ENCODE data around the gene ICAM4.
A peak's percentile ranks its signal among the peaks of the same experiment; 100 is the strongest.

The ICAM4 gene

DNA sequence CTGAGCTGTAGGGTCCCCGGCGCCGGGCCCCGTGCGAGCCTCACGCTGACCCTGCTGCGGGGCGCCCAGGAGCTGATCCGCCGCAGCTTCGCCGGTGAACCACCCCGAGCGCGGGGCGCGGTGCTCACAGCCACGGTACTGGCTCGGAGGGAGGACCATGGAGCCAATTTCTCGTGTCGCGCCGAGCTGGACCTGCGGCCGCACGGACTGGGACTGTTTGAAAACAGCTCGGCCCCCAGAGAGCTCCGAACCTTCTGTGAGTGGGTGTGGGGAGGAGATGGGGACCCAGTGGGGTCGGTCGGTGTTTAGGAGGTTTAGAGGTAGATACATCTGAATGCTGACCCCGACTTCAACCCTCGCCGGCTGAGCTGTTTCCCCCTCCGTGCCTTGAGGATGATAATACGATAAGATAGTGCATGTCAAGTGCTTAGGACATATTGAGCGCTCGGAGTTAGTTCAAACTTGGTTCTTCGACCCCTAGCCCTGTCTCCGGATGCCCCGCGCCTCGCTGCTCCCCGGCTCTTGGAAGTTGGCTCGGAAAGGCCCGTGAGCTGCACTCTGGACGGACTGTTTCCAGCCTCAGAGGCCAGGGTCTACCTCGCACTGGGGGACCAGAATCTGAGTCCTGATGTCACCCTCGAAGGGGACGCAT lies 4.9 kb downstream of the ICAM4 start:
- no peak for DNase-seq

- peak; percentile 64 for DNase-seq
Observed at GRCh38 chr19:10292206-10292788, 5.5 kb downstream of the ICAM4 start.

DNA sequence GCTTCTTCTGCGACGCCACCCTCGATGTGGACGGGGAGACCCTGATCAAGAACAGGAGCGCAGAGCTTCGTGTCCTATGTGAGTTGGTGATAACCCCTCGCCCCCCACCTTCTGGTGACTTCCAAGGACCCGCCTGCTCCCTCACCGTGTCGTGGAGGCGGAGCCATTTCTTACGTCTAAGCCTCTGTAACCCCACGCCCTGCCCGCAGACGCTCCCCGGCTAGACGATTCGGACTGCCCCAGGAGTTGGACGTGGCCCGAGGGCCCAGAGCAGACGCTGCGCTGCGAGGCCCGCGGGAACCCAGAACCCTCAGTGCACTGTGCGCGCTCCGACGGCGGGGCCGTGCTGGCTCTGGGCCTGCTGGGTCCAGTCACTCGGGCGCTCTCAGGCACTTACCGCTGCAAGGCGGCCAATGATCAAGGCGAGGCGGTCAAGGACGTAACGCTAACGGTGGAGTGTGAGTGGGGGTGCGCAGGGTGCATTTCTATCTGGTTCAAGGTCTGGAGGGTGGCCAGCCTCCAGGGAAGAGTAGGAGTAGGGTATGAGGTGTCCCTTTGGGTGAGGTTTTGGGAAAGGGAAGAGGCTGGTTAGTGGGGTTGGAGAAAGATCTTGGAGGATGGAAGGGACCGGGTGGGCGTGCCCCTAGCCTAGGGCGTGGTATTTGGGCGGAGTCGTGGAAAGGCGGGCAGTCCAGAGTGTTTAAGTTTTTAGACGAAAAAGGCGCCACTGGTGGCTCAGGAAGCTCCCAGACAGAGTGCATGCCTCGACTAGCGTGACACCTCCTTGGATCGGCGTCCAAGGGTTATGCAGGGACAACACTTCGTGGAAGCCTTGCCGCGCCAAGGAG lies 6.3 kb downstream of the ICAM4 start:
- DNase-seq = no peak

DNA sequence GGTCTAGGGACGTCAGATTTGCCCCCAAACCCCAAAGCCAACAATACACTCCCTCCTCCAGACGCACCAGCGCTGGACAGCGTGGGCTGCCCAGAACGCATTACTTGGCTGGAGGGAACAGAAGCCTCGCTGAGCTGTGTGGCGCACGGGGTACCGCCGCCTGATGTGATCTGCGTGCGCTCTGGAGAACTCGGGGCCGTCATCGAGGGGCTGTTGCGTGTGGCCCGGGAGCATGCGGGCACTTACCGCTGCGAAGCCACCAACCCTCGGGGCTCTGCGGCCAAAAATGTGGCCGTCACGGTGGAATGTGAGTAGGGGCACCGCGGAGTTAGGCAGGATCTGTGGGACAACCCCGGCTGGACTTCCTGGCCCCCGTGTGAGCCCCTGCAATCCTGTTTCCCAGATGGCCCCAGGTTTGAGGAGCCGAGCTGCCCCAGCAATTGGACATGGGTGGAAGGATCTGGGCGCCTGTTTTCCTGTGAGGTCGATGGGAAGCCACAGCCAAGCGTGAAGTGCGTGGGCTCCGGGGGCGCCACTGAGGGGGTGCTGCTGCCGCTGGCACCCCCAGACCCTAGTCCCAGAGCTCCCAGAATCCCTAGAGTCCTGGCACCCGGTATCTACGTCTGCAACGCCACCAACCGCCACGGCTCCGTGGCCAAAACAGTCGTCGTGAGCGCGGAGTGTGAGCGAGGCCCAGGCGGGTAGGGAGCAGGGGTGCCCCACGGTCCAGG lies 7.0 kb downstream of the ICAM4 start:
- DNase-seq = no peak

DNA sequence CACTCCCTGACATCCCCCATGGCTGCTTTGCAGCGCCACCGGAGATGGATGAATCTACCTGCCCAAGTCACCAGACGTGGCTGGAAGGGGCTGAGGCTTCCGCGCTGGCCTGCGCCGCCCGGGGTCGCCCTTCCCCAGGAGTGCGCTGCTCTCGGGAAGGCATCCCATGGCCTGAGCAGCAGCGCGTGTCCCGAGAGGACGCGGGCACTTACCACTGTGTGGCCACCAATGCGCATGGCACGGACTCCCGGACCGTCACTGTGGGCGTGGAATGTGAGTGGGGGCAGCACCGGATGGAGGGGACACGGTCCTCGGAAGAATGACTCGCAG lies 7.6 kb downstream of the ICAM4 start:
- no peak for DNase-seq

DNA sequence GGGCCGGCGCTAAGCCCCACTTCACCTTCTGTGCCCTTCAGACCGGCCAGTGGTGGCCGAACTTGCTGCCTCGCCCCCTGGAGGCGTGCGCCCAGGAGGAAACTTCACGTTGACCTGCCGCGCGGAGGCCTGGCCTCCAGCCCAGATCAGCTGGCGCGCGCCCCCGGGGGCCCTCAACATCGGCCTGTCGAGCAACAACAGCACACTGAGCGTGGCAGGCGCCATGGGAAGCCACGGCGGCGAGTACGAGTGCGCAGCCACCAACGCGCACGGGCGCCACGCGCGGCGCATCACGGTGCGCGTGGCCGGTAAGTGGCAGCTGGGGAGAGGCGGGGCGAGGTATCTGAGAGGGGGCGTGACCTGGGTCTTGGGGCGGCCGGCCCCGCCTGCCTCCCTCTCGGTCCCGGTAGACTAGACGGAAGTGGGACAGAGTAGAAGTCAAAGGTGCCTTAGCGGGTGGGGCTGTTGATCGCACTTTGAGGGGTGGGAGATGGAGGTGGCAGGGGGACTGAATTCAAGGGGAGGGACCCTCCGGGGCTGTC lies 8.6 kb downstream of the ICAM4 start:
- peak; percentile 65 to 68 for DNase-seq

DNA sequence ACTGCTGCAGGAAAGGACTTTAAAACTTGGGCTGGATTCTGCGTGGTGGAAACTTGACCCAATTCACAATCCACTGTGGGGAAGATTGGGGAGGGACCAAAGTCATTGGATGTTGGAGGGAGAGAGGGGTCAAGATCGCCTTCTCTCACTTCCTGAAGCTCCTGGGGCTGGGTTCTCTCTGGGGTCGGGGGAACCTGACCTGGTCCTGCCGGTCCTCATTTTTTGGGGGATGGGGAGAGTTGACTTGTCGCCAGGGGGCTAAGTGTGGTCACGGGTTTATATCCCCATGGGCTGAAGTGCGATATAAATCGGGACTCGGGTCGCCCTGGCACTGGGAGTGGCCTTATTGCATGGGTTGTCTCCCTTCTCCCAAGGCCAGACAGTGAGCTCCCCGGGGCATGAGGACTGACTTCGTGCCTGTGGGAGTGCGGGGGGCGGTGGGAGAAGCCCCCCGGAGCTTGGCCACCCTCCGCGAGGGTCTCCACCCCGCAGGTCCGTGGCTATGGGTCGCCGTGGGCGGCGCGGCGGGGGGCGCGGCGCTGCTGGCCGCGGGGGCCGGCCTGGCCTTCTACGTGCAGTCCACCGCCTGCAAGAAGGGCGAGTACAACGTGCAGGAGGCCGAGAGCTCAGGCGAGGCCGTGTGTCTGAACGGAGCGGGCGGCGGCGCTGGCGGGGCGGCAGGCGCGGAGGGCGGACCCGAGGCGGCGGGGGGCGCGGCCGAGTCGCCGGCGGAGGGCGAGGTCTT lies 9.3 kb downstream of the ICAM4 start:
- no peak for DNase-seq

DNA sequence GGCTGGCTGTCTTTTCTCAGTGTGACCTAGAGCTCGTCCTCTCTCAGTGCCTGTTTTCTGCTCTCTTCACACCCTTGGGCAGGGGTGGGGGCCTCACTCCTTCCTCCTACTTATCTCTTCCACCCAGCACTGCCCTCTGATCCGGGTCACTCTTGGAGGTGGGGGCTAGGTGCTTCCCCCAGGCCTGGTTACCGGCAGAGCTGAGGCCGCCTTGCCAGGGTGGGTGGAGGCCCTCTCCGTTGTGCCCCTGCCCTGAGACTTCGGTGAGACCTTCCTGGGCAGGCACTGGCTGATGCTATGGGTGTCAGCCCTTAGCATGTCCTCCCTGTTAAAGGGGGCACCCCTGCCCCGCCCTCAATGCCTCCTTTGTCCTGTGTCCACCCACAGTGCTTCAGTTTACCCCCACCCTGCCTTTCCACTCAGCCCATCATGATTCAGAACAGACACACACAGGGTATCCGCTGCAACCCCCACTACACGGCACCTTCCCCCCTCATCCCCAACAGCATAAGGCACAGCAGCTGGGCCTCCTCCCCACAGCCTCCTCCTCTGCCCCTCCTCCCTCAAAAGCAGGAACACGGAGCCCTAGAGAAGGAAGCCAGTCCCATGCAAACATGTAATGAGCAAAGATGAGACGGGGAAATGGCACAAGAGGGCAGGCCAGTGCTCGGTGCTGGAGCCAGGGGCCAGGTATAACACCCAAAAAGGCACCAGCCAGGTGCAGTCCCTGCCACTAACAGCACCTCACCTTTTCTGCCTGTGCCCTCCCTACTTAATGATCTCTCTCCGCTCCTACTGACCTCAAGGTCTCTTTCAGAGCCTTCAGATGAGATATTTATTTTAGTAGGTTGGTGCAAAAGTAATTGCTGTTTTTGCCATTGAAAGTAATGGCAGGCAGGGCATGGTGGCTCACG lies 13.0 kb downstream of the ICAM4 start:
- DNase-seq = no peak

DNA sequence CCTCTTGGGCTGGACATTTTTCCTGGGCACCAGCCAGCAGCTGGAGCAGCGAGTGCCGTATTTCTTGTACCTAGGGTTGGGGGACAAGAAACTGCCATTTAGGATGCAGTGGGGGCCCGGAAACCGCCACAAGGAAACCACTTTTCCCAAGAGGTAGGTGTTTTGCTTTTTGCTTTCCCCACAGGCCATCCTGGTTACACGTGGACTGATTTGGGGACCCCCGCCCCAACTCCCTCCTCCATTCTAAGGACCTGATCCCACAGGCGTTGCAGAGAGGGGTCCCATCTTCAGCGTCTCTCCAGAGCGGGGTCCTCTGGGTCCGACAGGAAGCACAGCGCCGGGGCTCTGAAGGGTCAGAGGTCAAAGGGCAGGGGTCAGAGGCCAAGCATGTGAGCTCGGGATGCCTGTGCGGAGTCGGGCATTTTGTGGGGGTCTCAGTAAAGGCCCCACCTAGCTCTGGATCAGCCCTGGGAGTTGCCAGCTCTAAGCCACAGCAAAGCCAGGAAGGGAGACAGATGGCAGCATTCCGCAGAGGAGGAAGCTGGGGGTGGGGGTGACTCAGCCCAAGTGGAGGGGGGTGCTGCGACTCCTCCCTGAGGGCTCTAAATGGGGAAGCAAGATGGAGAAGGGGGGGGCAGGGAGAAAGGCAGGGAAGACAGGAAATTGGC lies 18.5 kb downstream of the ICAM4 start:
- no peak for DNase-seq

- DNase-seq = no peak
Observed at GRCh38 chr19:10306327-10306726, 19.6 kb downstream of the ICAM4 start.

DNA sequence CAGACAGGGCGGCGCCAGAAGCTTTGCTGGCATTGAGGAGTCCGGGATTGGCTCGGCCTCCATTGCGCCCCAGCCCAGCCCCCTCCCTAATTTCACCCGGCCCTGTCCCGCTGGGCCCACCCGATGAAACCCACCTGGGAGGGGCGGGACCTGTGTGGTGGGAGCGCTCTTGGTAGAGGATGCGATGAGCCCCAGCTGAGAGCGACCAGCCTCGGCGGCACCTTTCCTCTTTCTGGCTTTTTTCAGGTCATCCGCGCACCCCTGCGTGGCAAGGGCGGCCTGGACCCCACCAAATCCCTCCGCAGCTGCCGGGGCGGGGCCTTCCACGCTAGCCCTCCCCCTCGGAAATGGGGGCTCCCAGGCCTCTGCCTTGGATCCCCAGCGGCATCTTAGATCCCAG lies 22.7 kb downstream of the ICAM4 start, which contains the start of gene ZGLP1:
Gene ZGLP1, minus strand, starts transcription at position 393 of the 400 bp plus-strand sequence.
- no peak for DNase-seq

DNA sequence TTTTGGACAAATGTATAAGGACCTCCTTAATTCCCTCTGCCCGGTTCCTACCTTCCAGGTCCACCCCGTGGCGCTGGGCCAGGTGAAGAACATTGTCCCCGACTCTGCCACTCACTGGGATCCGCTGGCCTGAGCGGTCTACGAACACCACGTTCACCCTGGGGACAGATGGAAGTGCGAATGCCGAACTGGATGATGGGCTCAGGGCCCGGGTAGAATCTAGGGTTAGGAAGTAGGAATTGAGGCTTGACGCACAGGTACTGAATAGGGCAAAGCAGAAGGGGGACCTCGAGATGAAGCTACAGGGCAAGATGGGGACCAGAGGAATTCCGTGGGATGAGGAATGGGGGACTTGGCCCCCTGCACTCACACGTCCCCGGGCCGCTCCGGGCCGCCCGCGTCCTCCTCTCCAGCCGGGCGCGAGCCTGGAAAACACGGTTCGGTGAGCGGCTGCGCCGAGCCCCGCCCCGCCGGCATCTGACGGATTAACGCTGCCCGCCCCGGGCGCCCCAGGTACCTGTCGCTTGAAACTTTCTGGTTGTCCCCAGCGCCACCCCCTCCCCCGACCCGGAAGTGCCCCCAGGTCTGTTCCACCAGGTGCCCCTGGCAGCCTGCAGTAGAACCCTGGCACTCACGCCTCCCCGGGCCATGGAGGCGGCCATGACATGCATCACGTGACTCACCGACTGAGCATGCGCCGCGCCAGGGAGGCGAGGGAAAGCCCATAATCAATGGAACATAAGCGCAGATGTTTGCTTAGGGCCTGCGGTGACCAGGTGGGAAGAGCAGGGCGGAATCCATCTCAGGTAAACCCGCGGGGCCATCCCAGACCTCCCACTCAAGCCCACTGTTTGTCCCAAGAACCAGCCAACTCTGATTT lies 28.8 kb downstream of the ICAM4 start, which contains the start of gene FDX2:
Gene FDX2, minus strand, starts transcription at position 681 of the 880 bp plus-strand sequence. Its CDS starts 19 bp downstream, at position 662.
- DNase-seq = peak; percentile 92 to 95

DNA sequence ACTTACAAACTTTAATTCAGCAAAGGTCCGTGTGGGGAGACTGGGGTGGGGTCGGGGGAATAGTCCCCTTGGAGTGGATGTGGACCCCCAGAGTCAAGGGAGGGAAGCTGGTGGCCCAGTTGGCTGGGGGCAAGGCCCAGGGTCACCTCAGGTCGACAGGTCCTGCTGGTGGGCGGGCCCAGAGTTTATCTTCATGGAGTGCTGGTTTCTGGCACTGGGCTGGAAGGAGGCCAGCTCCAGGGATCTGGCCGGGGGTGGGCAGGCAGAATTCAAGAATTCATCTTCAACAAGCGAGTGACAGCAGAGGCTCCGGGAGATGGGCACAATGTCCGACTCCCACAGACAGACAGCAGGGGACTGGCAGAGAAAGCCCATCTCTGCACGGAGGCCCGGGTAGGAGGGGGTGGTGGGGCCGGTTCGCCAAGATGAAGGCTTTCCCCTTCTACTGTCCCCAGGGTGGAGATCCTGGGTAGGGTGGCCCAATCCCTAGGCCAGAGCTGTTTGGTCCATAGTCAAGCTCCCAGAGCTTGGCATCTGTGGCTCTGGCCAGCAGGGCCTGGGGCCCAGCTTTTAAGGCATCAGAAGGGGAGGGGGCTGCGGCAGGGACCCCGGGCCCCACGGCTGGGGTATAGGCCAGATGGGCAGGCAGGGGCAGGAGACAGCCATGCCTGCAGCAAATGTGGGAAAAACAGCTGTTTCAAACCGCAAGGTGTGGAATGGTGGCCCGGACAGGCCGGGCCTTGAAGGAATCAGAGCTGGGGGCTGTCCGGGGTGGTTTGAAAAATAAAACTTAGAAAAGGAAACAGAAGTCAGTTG lies 29.7 kb downstream of the ICAM4 start:
- DNase-seq = no peak

- no peak for DNase-seq
Observed at GRCh38 chr19:10317045-10317856, 30.5 kb downstream of the ICAM4 start.

DNA sequence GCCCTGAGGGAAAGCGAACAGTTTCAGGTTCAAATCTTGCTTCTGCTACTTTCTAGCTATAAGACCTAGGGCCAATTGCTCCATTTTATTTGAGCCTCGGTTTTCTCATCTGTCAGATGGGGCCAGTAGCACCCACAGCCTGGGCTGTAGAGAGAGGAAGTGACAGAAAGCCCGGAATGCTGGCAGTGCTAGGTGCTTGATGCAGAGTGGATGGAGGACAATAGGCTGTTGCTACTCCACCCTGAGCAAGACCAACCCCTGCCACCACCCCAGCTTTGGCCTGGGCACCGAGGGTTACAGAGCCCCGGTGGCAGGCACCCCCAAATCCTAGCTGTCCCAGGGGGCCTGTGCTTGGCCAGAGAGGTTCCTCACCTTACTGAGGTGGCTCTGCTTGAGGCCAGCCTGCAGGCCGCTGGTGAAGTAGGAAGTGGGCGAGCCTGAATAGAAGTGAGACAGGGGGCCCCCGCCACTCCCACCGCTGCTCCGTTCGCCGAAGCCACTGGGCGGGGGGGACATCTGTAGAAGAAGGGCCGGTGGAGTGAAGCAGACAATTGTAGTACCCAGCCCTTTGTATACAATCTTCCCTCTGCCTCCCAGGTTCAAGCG lies 31.2 kb downstream of the ICAM4 start:
- no peak for DNase-seq

DNA sequence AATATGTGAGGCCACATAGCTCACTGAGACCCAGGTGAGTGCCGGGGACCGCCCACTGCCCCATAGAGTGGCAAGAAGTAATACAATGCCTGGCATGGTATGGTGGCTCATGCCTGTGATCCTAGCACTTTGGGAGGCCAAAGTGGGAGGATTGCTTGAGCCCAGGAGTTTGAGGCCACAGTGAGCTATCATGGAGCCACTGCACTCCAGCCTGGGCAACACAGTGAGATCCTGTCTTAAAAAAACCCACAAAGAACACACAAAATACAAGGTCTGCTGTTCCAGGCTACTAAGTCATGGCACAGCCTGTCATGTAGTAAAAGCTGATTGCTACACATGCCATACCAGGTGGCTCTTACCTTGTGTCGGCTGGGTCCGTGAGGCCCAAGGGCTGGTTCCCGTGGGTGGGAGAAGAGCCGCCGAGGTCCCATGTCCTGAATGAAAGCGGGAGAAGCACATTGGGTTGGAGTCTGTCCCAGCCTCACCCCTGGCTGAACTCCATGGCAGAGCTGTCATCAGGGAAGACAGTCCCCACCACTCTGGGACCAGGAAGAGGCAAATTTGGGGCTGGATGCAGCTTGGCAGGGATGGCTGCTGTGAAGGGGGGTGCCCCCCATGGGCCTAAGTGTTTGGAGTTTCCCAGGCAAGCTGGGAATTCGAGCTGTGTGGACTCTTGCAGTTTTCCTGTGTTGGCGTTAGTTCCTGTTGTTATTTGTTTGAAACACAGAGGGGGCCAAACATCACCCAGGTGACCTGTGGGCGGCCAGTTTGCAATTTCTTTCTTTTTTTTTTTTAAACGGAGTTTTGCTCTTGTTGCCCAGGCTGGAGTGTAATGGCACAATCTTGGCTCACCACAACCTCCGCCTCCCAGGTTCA lies 32.3 kb downstream of the ICAM4 start:
- no peak for DNase-seq
